ENCODE results near the gene LRP11. TPM values are rescaled to one million over a fixed set of nuclear protein-coding genes. Genes with fewer than 3 reads are reported as not detected.
A peak's percentile ranks its signal among the peaks of the same experiment; 100 is the strongest.
"Not testable (repeated sequence)": the region's sequence is repeated elsewhere in the genome, so short reads cannot be mapped to it uniquely, and the experiment has no call there.

Gene LRP11
- total RNA-seq, 5 donors from 2014 or later (not counting 1 experiment from before 2014, with no cell fraction given), result 2.1 to 4.3 (median 2.7) TPM; not detected in 1

- H3K27ac ChIP-seq (ENCODE audit: low read length); DNase-seq; H3K4me1 ChIP-seq (ENCODE audit: control insufficient read depth in 1 of 2, extremely low read depth in 1 of 2, insufficient read depth in 2 of 2, low read length in 2 of 2); POLR2A ChIA-PET; H3K36me3 Mint-ChIP-seq; H3K9me3 ChIP-seq; H3K4me3 ChIP-seq (ENCODE audit: control insufficient read depth in 1 of 2, extremely low read depth in 1 of 2, low read length in 1 of 2); H3K9me3 Mint-ChIP-seq; ATAC-seq (replicated peaks in 1 of 4); H3K36me3 ChIP-seq (ENCODE audit: control insufficient read depth in 2 of 2, extremely low read depth in 1 of 2, insufficient read depth in 1 of 2, low read length in 1 of 2); H3K27ac Mint-ChIP-seq; H3K4me3 Mint-ChIP-seq: not testable (repeated sequence)
- peaks cover 0 to 11% of the 10 kb centered on the region in 2 experiments for H3K27me3 ChIP-seq (replicated peaks in 1 of 2; ENCODE audit: control insufficient read depth in 2 of 2, extremely low read depth in 1 of 2, insufficient read depth in 2 of 2, low read length in 1 of 2)
- Mint-ChIP-seq H3K4me1 (peaks cover 10 to 16% (median 14%) of the 10 kb centered on the region in 3 donors), H3K27me3 (peaks cover 0 to 21% of the 10 kb centered on the region in 2 donors)
- WGBS (ENCODE audit: insufficient coverage), result 100% methylated on average over 1 of the region's 4 CpGs
- CTCF ChIA-PET, result interaction anchor here in 1 of 2 donors (1.0 kb wide), 1 partner anchor 15 kb away, joined by 3 read pairs; no protein-coding TSS in a partner anchor
Observed at GRCh38 chr6:149854017-149854416, 10.1 kb downstream of the LRP11 start.

GRCh38 chr6:149852881-149853280 lies 11.3 kb downstream of the LRP11 start:
- H3K36me3 ChIP-seq (ENCODE audit: control insufficient read depth in 2 of 2, extremely low read depth in 1 of 2, insufficient read depth in 1 of 2, low read length in 1 of 2), result no peaks in the 10 kb centered on the region
- Mint-ChIP-seq H3K27ac (no peak overlapping the region), H3K36me3 (no peaks in the 10 kb centered on the region), H3K4me3 (no peak overlapping the region), H3K27me3 (peaks cover 0 to 21% of the 10 kb centered on the region in 2 donors), H3K9me3 (no peaks in the 10 kb centered on the region), H3K4me1 (peaks cover 10 to 16% (median 14%) of the 10 kb centered on the region in 3 donors)
- H3K9me3 ChIP-seq, result no peaks in the 10 kb centered on the region
- peaks cover 0 to 11% of the 10 kb centered on the region in 2 experiments for H3K27me3 ChIP-seq (replicated peaks in 1 of 2; ENCODE audit: control insufficient read depth in 2 of 2, extremely low read depth in 1 of 2, insufficient read depth in 2 of 2, low read length in 1 of 2)
- ChIA-PET CTCF (interaction anchor here in 1 of 2 donors (1.1 kb wide), 1 partner anchor 14 kb away, joined by 3 read pairs; no protein-coding TSS in a partner anchor), POLR2A (no interaction called here)
- no peak overlapping the region for H3K4me3 ChIP-seq (ENCODE audit: control insufficient read depth in 1 of 2, extremely low read depth in 1 of 2, low read length in 1 of 2)
- no peak overlapping the region for H3K27ac ChIP-seq (ENCODE audit: low read length)
- H3K4me1 ChIP-seq (ENCODE audit: control insufficient read depth in 1 of 2, extremely low read depth in 1 of 2, insufficient read depth in 2 of 2, low read length in 2 of 2), result peaks cover 2 to 3% of the 10 kb centered on the region in 2 experiments
- 46% methylated on average over 10 of the region's 12 CpGs for WGBS (ENCODE audit: insufficient coverage)
- DNase-seq, result no peak
- no peak for ATAC-seq (replicated peaks in 1 of 4)

GRCh38 chr6:149852180-149852579 lies 12.0 kb downstream of the LRP11 start:
- Histone ChIP-seq H3K36me3 (ENCODE audit: control insufficient read depth in 2 of 2, extremely low read depth in 1 of 2, insufficient read depth in 1 of 2, low read length in 1 of 2) (no peaks in the 10 kb centered on the region), H3K4me3 (ENCODE audit: control insufficient read depth in 1 of 2, extremely low read depth in 1 of 2, low read length in 1 of 2) (no peak overlapping the region), H3K9me3 (no peaks in the 10 kb centered on the region), H3K4me1 (ENCODE audit: control insufficient read depth in 1 of 2, extremely low read depth in 1 of 2, insufficient read depth in 2 of 2, low read length in 2 of 2) (peaks cover 2 to 3% of the 10 kb centered on the region in 2 experiments), H3K27me3 (replicated peaks in 1 of 2; ENCODE audit: control insufficient read depth in 2 of 2, extremely low read depth in 1 of 2, insufficient read depth in 2 of 2, low read length in 1 of 2) (peaks cover 0 to 11% of the 10 kb centered on the region in 2 experiments), H3K27ac (ENCODE audit: low read length) (no peak overlapping the region)
- no peak overlapping the region for H3K4me3 Mint-ChIP-seq
- no peaks in the 10 kb centered on the region for H3K36me3 Mint-ChIP-seq
- no peaks in the 10 kb centered on the region for H3K9me3 Mint-ChIP-seq
- no peak overlapping the region for H3K27ac Mint-ChIP-seq
- POLR2A ChIA-PET, result interaction anchor here in 1 of 2 donors (0.6 kb wide), 1 partner anchor 208 kb away, joined by 17 read pairs; no protein-coding TSS in a partner anchor
- H3K4me1 Mint-ChIP-seq, result peaks cover 10 to 16% (median 14%) of the 10 kb centered on the region in 3 donors
- CTCF ChIA-PET, result interaction anchor here in 1 of 2 donors (1.1 kb wide), 1 partner anchor 13 kb away, joined by 3 read pairs; no protein-coding TSS in a partner anchor
- DNase-seq, result no peak
- no CpG with 5 or more reads among the region's 6 CpGs for WGBS (ENCODE audit: insufficient coverage)
- H3K27me3 Mint-ChIP-seq, result peaks cover 0 to 17% of the 10 kb centered on the region in 2 donors
- peak in 2 of 4 experiments; percentile 19 to 80 for ATAC-seq (replicated peaks in 1 of 4)

GRCh38 chr6:149851461-149852110 lies 12.6 kb downstream of the LRP11 start:
- ATAC-seq (replicated peaks in 1 of 4), result no peak
- Histone ChIP-seq H3K36me3 (ENCODE audit: control insufficient read depth in 2 of 2, extremely low read depth in 1 of 2, insufficient read depth in 1 of 2, low read length in 1 of 2) (no peaks in the 10 kb centered on the region), H3K27ac (ENCODE audit: low read length) (no peak overlapping the region), H3K9me3 (no peaks in the 10 kb centered on the region), H3K4me1 (ENCODE audit: control insufficient read depth in 1 of 2, extremely low read depth in 1 of 2, insufficient read depth in 2 of 2, low read length in 2 of 2) (peaks cover 2 to 3% of the 10 kb centered on the region in 2 experiments), H3K4me3 (ENCODE audit: control insufficient read depth in 1 of 2, extremely low read depth in 1 of 2, low read length in 1 of 2) (no peak overlapping the region), H3K27me3 (replicated peaks in 1 of 2; ENCODE audit: control insufficient read depth in 2 of 2, extremely low read depth in 1 of 2, insufficient read depth in 2 of 2, low read length in 1 of 2) (peaks cover 0 to 11% of the 10 kb centered on the region in 2 experiments)
- ChIA-PET POLR2A (no interaction called here), CTCF (interaction anchor here in 1 of 2 donors (1.1 kb wide), 1 partner anchor 12 kb away, joined by 3 read pairs; no protein-coding TSS in a partner anchor)
- peaks cover 0 to 16% of the 10 kb centered on the region in 2 donors for H3K27me3 Mint-ChIP-seq
- WGBS (ENCODE audit: insufficient coverage), result 60% methylated on average over 2 of the region's 5 CpGs
- no peak for DNase-seq
- H3K4me3 Mint-ChIP-seq, result no peak overlapping the region
- no peak overlapping the region for H3K27ac Mint-ChIP-seq
- H3K4me1 Mint-ChIP-seq, result peaks cover 10 to 16% (median 14%) of the 10 kb centered on the region in 3 donors
- no peaks in the 10 kb centered on the region for H3K36me3 Mint-ChIP-seq
- no peaks in the 10 kb centered on the region for H3K9me3 Mint-ChIP-seq

- peaks cover 10 to 16% (median 14%) of the 10 kb centered on the region in 3 donors for H3K4me1 Mint-ChIP-seq
- H3K36me3 ChIP-seq (ENCODE audit: control insufficient read depth in 2 of 2, extremely low read depth in 1 of 2, insufficient read depth in 1 of 2, low read length in 1 of 2); DNase-seq; POLR2A ChIA-PET; H3K36me3 Mint-ChIP-seq; H3K4me3 ChIP-seq (ENCODE audit: control insufficient read depth in 1 of 2, extremely low read depth in 1 of 2, low read length in 1 of 2); H3K4me1 ChIP-seq (ENCODE audit: control insufficient read depth in 1 of 2, extremely low read depth in 1 of 2, insufficient read depth in 2 of 2, low read length in 2 of 2); H3K9me3 ChIP-seq; H3K9me3 Mint-ChIP-seq; H3K27me3 Mint-ChIP-seq; H3K27ac Mint-ChIP-seq; H3K27ac ChIP-seq (ENCODE audit: low read length); H3K4me3 Mint-ChIP-seq; ATAC-seq (replicated peaks in 1 of 4): not testable (repeated sequence)
- no CpG with 5 or more reads among the region's 4 CpGs for WGBS (ENCODE audit: insufficient coverage)
- CTCF ChIA-PET, result interaction anchor here in 1 of 2 donors (1.0 kb wide), 1 partner anchor 17 kb away, joined by 3 read pairs; no protein-coding TSS in a partner anchor
- H3K27me3 ChIP-seq (replicated peaks in 1 of 2; ENCODE audit: control insufficient read depth in 2 of 2, extremely low read depth in 1 of 2, insufficient read depth in 2 of 2, low read length in 1 of 2), result peaks cover 0 to 10% of the 10 kb centered on the region in 2 experiments
Observed at GRCh38 chr6:149848343-149848742, 15.8 kb downstream of the LRP11 start.

- no peak overlapping the region for H3K4me3 ChIP-seq (ENCODE audit: control insufficient read depth in 1 of 2, extremely low read depth in 1 of 2, low read length in 1 of 2)
- peaks cover 0 to 9% of the 10 kb centered on the region in 2 experiments for H3K27me3 ChIP-seq (replicated peaks in 1 of 2; ENCODE audit: control insufficient read depth in 2 of 2, extremely low read depth in 1 of 2, insufficient read depth in 2 of 2, low read length in 1 of 2)
- no peaks in the 10 kb centered on the region for H3K36me3 ChIP-seq (ENCODE audit: control insufficient read depth in 2 of 2, extremely low read depth in 1 of 2, insufficient read depth in 1 of 2, low read length in 1 of 2)
- 100% methylated on average over 1 of the region's 4 CpGs for WGBS (ENCODE audit: insufficient coverage)
- ChIA-PET POLR2A (no interaction called here), CTCF (interaction anchor here in 1 of 2 donors (1.0 to 1.2 kb wide), 2 partner anchors 18 to 22 kb away, joined by 3 read pairs; no protein-coding TSS in a partner anchor)
- H3K4me1 Mint-ChIP-seq, result peaks cover 10 to 16% (median 14%) of the 10 kb centered on the region in 3 donors
- no peak for ATAC-seq (replicated peaks in 1 of 4)
- no peaks in the 10 kb centered on the region for H3K36me3 Mint-ChIP-seq
- no peak overlapping the region for H3K27ac ChIP-seq (ENCODE audit: low read length)
- no peak overlapping the region for H3K4me3 Mint-ChIP-seq
- H3K27ac Mint-ChIP-seq, result no peak overlapping the region
- no peaks in the 10 kb centered on the region for H3K9me3 ChIP-seq
- H3K9me3 Mint-ChIP-seq, result no peaks in the 10 kb centered on the region
- no peak for DNase-seq
- peaks cover 2 to 3% of the 10 kb centered on the region in 2 experiments for H3K4me1 ChIP-seq (ENCODE audit: control insufficient read depth in 1 of 2, extremely low read depth in 1 of 2, insufficient read depth in 2 of 2, low read length in 2 of 2)
- peaks cover 0 to 7% of the 10 kb centered on the region in 2 donors for H3K27me3 Mint-ChIP-seq
Observed at GRCh38 chr6:149847939-149848267, 16.3 kb downstream of the LRP11 start.

All from T-cell (primary cell).